ENCODE measurements around the gene UGCG.

UGCG gene

DNA sequence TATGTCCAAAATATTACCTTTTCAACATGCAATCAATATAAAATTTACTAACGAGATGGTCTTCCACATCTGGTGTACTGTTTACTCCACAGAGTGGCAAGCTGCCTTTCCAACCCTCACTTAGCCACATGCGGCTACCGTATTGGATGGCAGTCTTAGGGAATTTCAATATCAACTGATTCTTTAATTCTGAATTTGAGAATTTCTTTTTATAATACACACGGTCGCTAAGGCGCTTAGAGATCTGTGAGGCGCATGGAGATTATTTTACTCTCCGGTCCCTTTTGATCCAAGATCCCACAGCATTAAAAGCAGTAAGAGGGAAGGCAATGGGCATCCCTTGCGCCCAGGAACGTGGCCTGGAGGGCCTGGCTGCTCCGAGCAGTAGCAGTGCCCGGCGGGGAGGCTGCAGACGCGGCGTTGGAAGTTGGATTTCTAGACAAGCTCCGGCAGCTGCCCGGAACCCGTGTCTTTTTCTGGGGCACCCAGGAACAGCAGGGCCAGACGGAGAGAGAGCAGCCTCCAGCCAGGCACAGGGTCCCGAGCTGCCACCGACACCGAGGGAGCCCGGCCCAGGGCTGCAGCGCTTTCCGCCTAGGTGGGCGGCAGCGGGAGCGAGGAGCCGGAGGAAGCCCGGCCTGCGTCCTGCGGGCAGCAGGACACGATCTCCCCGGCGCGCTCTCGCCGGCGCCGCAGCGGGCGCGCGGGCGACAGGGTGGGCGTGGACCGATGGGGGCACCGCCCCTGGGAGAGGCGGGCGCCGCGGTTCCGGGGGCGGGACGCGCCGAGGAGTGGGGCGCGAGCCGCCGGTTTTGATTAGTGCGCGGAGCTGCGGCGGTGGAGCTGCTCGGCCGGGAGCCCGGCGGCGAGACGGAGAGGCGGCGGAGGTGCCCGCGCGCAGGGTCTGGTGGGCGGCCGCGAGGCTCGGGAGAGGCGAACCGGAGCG is at the start of gene UGCG:
Gene UGCG, plus strand, starts transcription at position 819 of the 946 bp plus-strand sequence. CDS start 402 bp downstream, outside the sequence.
- no peaks in the 10 kb centered on the region for H3K27me3 ChIP-seq (ENCODE audit: control insufficient read depth in 1 of 2, insufficient read depth in 2 of 2, low read length in 2 of 2)
- H3K4me1 ChIP-seq (ENCODE audit: control insufficient read depth, insufficient read depth, low read length) = peaks cover 12% of the 10 kb centered on the region
- H3K36me3 ChIP-seq (ENCODE audit: control insufficient read depth in 2 of 2, insufficient read depth in 2 of 2, low read length in 2 of 2) = no peaks in the 10 kb centered on the region
- peak within 1 kb of the TSS; percentile 81 for H3K27ac ChIP-seq (ENCODE audit: low read length)
- H3K9ac ChIP-seq (ENCODE audit: low read length in 2 of 2) = peak within 1 kb of the TSS; percentile 86 to 92
- peak within 1 kb of the TSS; percentile 91 to 93 for H3K4me3 ChIP-seq (ENCODE audit: low read length in 2 of 2)
- H3K9me3 ChIP-seq (ENCODE audit: control insufficient read depth in 2 of 2, low read length in 2 of 2) = no peaks in the 10 kb centered on the region

DNA sequence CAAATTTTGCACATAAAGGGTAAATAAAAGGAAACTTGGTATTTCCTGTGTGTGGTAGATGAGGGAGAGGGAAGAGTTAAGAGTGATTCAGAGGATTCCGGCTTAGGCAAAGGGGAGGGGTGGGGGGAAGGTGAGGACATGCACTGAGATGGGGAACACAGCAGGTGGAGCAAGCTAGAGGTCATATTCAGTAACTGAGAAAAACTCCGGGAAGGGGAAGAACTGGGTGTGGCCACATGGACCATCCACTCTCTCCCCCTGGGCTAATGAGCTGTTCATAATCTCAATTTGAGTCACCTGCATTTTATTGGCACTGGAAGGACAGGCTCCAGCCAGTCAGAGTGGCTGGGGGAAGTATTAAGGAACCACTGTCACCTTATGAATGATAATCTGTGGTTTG is 45.1 kb upstream of the UGCG start:
- Histone ChIP-seq H3K9ac (ENCODE audit: low read length in 2 of 2) (no peak overlapping the region), H3K4me3 (ENCODE audit: low read length in 2 of 2) (no peak overlapping the region), H3K4me1 (ENCODE audit: control insufficient read depth, insufficient read depth, low read length) (no peaks in the 10 kb centered on the region), H3K36me3 (ENCODE audit: control insufficient read depth in 2 of 2, insufficient read depth in 2 of 2, low read length in 2 of 2) (no peaks in the 10 kb centered on the region), H3K27ac (ENCODE audit: low read length) (no peak overlapping the region), H3K9me3 (ENCODE audit: control insufficient read depth in 2 of 2, low read length in 2 of 2) (no peaks in the 10 kb centered on the region), H3K27me3 (ENCODE audit: control insufficient read depth in 1 of 2, insufficient read depth in 2 of 2, low read length in 2 of 2) (no peaks in the 10 kb centered on the region)

- Histone ChIP-seq H3K36me3 (ENCODE audit: control insufficient read depth in 2 of 2, insufficient read depth in 2 of 2, low read length in 2 of 2) (no peaks in the 10 kb centered on the region), H3K27ac (ENCODE audit: low read length) (no peak overlapping the region), H3K4me3 (ENCODE audit: low read length in 2 of 2) (no peak overlapping the region), H3K4me1 (ENCODE audit: control insufficient read depth, insufficient read depth, low read length) (no peaks in the 10 kb centered on the region), H3K9ac (ENCODE audit: low read length in 2 of 2) (no peak overlapping the region), H3K27me3 (ENCODE audit: control insufficient read depth in 1 of 2, insufficient read depth in 2 of 2, low read length in 2 of 2) (no peaks in the 10 kb centered on the region), H3K9me3 (ENCODE audit: control insufficient read depth in 2 of 2, low read length in 2 of 2) (no peaks in the 10 kb centered on the region)
These were observed 44.3 kb upstream of the UGCG start for GRCh38 chr9:111852291-111852690.

GRCh38 chr9:111853450-111853827 is 43.2 kb upstream of the UGCG start:
- Histone ChIP-seq H3K9me3 (ENCODE audit: control insufficient read depth in 2 of 2, low read length in 2 of 2) (no peaks in the 10 kb centered on the region), H3K36me3 (ENCODE audit: control insufficient read depth in 2 of 2, insufficient read depth in 2 of 2, low read length in 2 of 2) (no peaks in the 10 kb centered on the region), H3K9ac (ENCODE audit: low read length in 2 of 2) (no peak overlapping the region), H3K27me3 (ENCODE audit: control insufficient read depth in 1 of 2, insufficient read depth in 2 of 2, low read length in 2 of 2) (no peaks in the 10 kb centered on the region), H3K4me3 (ENCODE audit: low read length in 2 of 2) (no peak overlapping the region), H3K27ac (ENCODE audit: low read length) (no peak overlapping the region), H3K4me1 (ENCODE audit: control insufficient read depth, insufficient read depth, low read length) (no peaks in the 10 kb centered on the region)

GRCh38 chr9:111854799-111855198 is 41.8 kb upstream of the UGCG start:
- Histone ChIP-seq H3K27ac (ENCODE audit: low read length) (no peak overlapping the region), H3K36me3 (ENCODE audit: control insufficient read depth in 2 of 2, insufficient read depth in 2 of 2, low read length in 2 of 2) (no peaks in the 10 kb centered on the region), H3K4me1 (ENCODE audit: control insufficient read depth, insufficient read depth, low read length) (no peaks in the 10 kb centered on the region), H3K9me3 (ENCODE audit: control insufficient read depth in 2 of 2, low read length in 2 of 2) (no peaks in the 10 kb centered on the region), H3K27me3 (ENCODE audit: control insufficient read depth in 1 of 2, insufficient read depth in 2 of 2, low read length in 2 of 2) (no peaks in the 10 kb centered on the region), H3K9ac (ENCODE audit: low read length in 2 of 2) (no peak overlapping the region), H3K4me3 (ENCODE audit: low read length in 2 of 2) (no peak overlapping the region)

GRCh38 chr9:111857555-111858211 is 38.9 kb upstream of the UGCG start:
- H3K9me3 ChIP-seq (ENCODE audit: control insufficient read depth in 2 of 2, low read length in 2 of 2) = no peaks in the 10 kb centered on the region
- H3K27me3 ChIP-seq (ENCODE audit: control insufficient read depth in 1 of 2, insufficient read depth in 2 of 2, low read length in 2 of 2) = no peaks in the 10 kb centered on the region
- H3K9ac ChIP-seq (ENCODE audit: low read length in 2 of 2) = no peak overlapping the region
- H3K4me1 ChIP-seq (ENCODE audit: control insufficient read depth, insufficient read depth, low read length) = no peaks in the 10 kb centered on the region
- no peak overlapping the region for H3K4me3 ChIP-seq (ENCODE audit: low read length in 2 of 2)
- H3K27ac ChIP-seq (ENCODE audit: low read length) = no peak overlapping the region
- no peaks in the 10 kb centered on the region for H3K36me3 ChIP-seq (ENCODE audit: control insufficient read depth in 2 of 2, insufficient read depth in 2 of 2, low read length in 2 of 2)

DNA sequence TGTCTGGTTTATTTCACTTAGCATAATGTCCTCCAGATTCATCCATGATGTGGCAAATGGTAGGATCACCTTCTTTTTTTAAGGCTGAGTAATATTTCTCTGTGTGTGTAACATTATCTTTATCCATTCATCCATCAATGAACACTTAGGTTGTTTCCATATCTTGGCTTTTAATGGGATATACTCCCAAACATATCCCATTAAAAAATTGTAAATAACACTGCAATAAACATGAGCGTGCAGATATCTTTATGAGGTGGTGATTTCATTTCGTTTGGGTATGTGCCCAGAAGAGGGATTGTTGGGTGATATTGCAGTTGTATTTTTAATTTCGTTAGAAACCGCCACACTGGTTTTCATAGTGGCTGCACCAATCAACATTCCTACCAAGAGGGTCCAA is 36.2 kb upstream of the UGCG start:
- H3K4me1 ChIP-seq (ENCODE audit: control insufficient read depth, insufficient read depth, low read length) = no peaks in the 10 kb centered on the region
- no peak overlapping the region for H3K27ac ChIP-seq (ENCODE audit: low read length)
- no peaks in the 10 kb centered on the region for H3K36me3 ChIP-seq (ENCODE audit: control insufficient read depth in 2 of 2, insufficient read depth in 2 of 2, low read length in 2 of 2)
- H3K9ac ChIP-seq (ENCODE audit: low read length in 2 of 2) = no peak overlapping the region
- H3K4me3 ChIP-seq (ENCODE audit: low read length in 2 of 2) = no peak overlapping the region
- no peaks in the 10 kb centered on the region for H3K9me3 ChIP-seq (ENCODE audit: control insufficient read depth in 2 of 2, low read length in 2 of 2)
- no peaks in the 10 kb centered on the region for H3K27me3 ChIP-seq (ENCODE audit: control insufficient read depth in 1 of 2, insufficient read depth in 2 of 2, low read length in 2 of 2)

- Histone ChIP-seq H3K4me3 (ENCODE audit: low read length in 2 of 2) (no peak overlapping the region), H3K9me3 (ENCODE audit: control insufficient read depth in 2 of 2, low read length in 2 of 2) (no peaks in the 10 kb centered on the region), H3K27ac (ENCODE audit: low read length) (no peak overlapping the region), H3K4me1 (ENCODE audit: control insufficient read depth, insufficient read depth, low read length) (no peaks in the 10 kb centered on the region), H3K27me3 (ENCODE audit: control insufficient read depth in 1 of 2, insufficient read depth in 2 of 2, low read length in 2 of 2) (no peaks in the 10 kb centered on the region), H3K9ac (ENCODE audit: low read length in 2 of 2) (no peak overlapping the region), H3K36me3 (ENCODE audit: control insufficient read depth in 2 of 2, insufficient read depth in 2 of 2, low read length in 2 of 2) (no peaks in the 10 kb centered on the region)
These were observed 33.0 kb upstream of the UGCG start for GRCh38 chr9:111863636-111864035.

- Histone ChIP-seq H3K27ac (ENCODE audit: low read length) (no peak overlapping the region), H3K9ac (ENCODE audit: low read length in 2 of 2) (no peak overlapping the region), H3K27me3 (ENCODE audit: control insufficient read depth in 1 of 2, insufficient read depth in 2 of 2, low read length in 2 of 2) (no peaks in the 10 kb centered on the region), H3K4me1 (ENCODE audit: control insufficient read depth, insufficient read depth, low read length) (no peaks in the 10 kb centered on the region), H3K4me3 (ENCODE audit: low read length in 2 of 2) (no peak overlapping the region), H3K9me3 (ENCODE audit: control insufficient read depth in 2 of 2, low read length in 2 of 2) (no peaks in the 10 kb centered on the region), H3K36me3 (ENCODE audit: control insufficient read depth in 2 of 2, insufficient read depth in 2 of 2, low read length in 2 of 2) (no peaks in the 10 kb centered on the region)
These were observed 29.6 kb upstream of the UGCG start for GRCh38 chr9:111866976-111867375.

DNA sequence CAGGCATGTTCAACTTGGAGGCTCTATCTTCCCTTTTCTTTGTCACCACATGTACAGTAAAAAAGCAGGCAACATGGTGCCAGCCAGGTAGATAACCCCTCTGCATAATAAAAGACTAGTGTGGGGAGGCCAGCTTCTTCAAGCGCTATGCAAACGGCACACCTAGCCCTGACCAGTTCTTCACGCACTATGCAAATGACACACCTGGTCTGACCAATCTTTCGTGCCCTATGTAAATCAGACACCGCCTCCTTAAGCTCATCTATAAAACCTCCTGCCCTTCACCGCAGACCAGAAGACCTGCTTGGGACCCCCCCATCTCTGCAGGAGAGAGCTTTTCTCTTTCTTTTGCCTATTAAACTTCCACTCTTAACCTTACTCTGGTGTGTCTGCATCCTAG is 28.1 kb upstream of the UGCG start:
- H3K36me3 ChIP-seq (ENCODE audit: control insufficient read depth in 2 of 2, insufficient read depth in 2 of 2, low read length in 2 of 2) = no peaks in the 10 kb centered on the region
- H3K9me3 ChIP-seq (ENCODE audit: control insufficient read depth in 2 of 2, low read length in 2 of 2) = no peaks in the 10 kb centered on the region
- no peak overlapping the region for H3K9ac ChIP-seq (ENCODE audit: low read length in 2 of 2)
- no peaks in the 10 kb centered on the region for H3K4me1 ChIP-seq (ENCODE audit: control insufficient read depth, insufficient read depth, low read length)
- H3K27ac ChIP-seq (ENCODE audit: low read length) = no peak overlapping the region
- H3K27me3 ChIP-seq (ENCODE audit: control insufficient read depth in 1 of 2, insufficient read depth in 2 of 2, low read length in 2 of 2) = no peaks in the 10 kb centered on the region
- H3K4me3 ChIP-seq (ENCODE audit: low read length in 2 of 2) = no peak overlapping the region
